MM.1S (cell line): ENCODE results near the gene KLHL11.

Experiments
- DNase-seq: peaks from one replicate; pipeline ENCODE4 v3.0.0-alpha.2; 2015
- H2AFZ ChIP-seq: fragments of 300-600 bp; sonication (generic); 2 replicates; pipeline ENCODE4 v1.6.0; 2016; ENCODE audit warnings: antibody characterized with exemption, low read length
- H3F3A ChIP-seq: fragments of 300-600 bp; sonication (generic); 2 replicates; pipeline ENCODE4 v1.6.1; 2016; ENCODE audit warnings: mild to moderate bottlenecking, antibody characterized with exemption, low read length, moderate library complexity, mixed read lengths; ENCODE audit not compliant: insufficient read depth
- H3K27ac ChIP-seq: fragments of 300-600 bp; sonication (generic); 2 replicates; pipeline ENCODE4 v1.5.1; 2016; ENCODE audit warnings: mild to moderate bottlenecking, low read length
- H3K27me3 ChIP-seq: fragments of 300-600 bp; sonication (generic); replicated peaks from 2 replicates; pipeline ENCODE4 v1.6.0; 2016; ENCODE audit warnings: low read length; ENCODE audit not compliant: insufficient read depth
- H3K36me3 ChIP-seq: fragments of 300-600 bp; sonication (generic); replicated peaks from 2 replicates; pipeline ENCODE4 v1.6.1; 2016; ENCODE audit warnings: mild to moderate bottlenecking, low read length, mixed read lengths; ENCODE audit not compliant: insufficient read depth
- H3K4me1 ChIP-seq: fragments of 300-600 bp; sonication (generic); 2 replicates; pipeline ENCODE4 v1.6.1; 2016; ENCODE audit warnings: low read length, mixed read lengths
- H3K4me2 ChIP-seq: fragments of 300-600 bp; sonication (generic); 2 replicates; pipeline ENCODE4 v1.6.0; 2016; ENCODE audit warnings: low read depth, low read length
- H3K4me3 ChIP-seq: fragments of 300-600 bp; sonication (generic); 2 replicates; pipeline ENCODE4 v1.5.1; 2016; ENCODE audit warnings: low read length, mixed read lengths
- H3K79me2 ChIP-seq: fragments of 300-600 bp; sonication (generic); 2 replicates; pipeline ENCODE4 v1.6.1; 2016; ENCODE audit warnings: mixed run types, low read length, mixed read lengths
- H3K9ac ChIP-seq: fragments of 300-600 bp; sonication (generic); 2 replicates; pipeline ENCODE4 v1.6.1; 2016; ENCODE audit warnings: low read length, mixed read lengths
- H3K9me2 ChIP-seq: fragments of 300-600 bp; sonication (generic); replicated peaks from 2 replicates; pipeline ENCODE4 v1.6.1; 2016; ENCODE audit warnings: mild to moderate bottlenecking, low read length, mixed read lengths; ENCODE audit not compliant: insufficient read depth
- H3K9me3 ChIP-seq: fragments of 300-600 bp; sonication (generic); replicated peaks from 2 replicates; pipeline ENCODE4 v1.6.1; 2016; ENCODE audit warnings: mild to moderate bottlenecking, low read length, mixed read lengths; ENCODE audit not compliant: insufficient read depth
- H4K20me1 ChIP-seq: fragments of 300-600 bp; sonication (generic); 2 replicates; pipeline ENCODE4 v1.6.1; 2016; ENCODE audit warnings: mild to moderate bottlenecking, low read length, moderate library complexity, mixed read lengths; ENCODE audit not compliant: insufficient read depth
- CTCF ChIP-seq: fragments of 300-600 bp; sonication (generic); IDR thresholded peaks from 2 replicates; pipeline ENCODE4 v1.5.1; 2016; ENCODE audit warnings: antibody characterized with exemption, low read length, mixed read lengths
- EZH2 ChIP-seq: fragments of 300-600 bp; sonication (generic); optimal IDR thresholded peaks from 2 replicates; pipeline ENCODE3; 2017; ENCODE audit warnings: low read depth, mild to moderate bottlenecking, antibody characterized with exemption, low read length, mixed read lengths
- EZH2phosphoT487 ChIP-seq: fragments of 300-600 bp; sonication (generic); IDR thresholded peaks from 2 replicates; pipeline ENCODE4 v1.6.1; 2018; ENCODE audit warnings: antibody characterized with exemption, low read length

The KLHL11 gene

GRCh38 chr17:41906465-41907184 is 41.4 kb upstream of the KLHL11 start:
- H3K27ac ChIP-seq = no peak overlapping the region
- no peaks in the 10 kb centered on the region for H4K20me1 ChIP-seq
- peaks cover 12% of the 10 kb centered on the region; the same call in 1 of the 2 replicates for H3K36me3 ChIP-seq
- H2AFZ ChIP-seq = no peak overlapping the region
- H3K79me2 ChIP-seq = 0 out of 2 replicates have a peak, but pooled peaks cover 2% of the 10 kb centered on the region
- no peaks in the 10 kb centered on the region for H3F3A ChIP-seq
- no peaks in the 10 kb centered on the region for H3K27me3 ChIP-seq
- no peaks in the 10 kb centered on the region for H3K9me2 ChIP-seq
- no peak overlapping the region for H3K9ac ChIP-seq
- TF ChIP-seq EZH2phosphoT487 = no peak
- no peak for TF ChIP-seq EZH2
- TF ChIP-seq CTCF = no peak
- no peak overlapping the region for H3K4me3 ChIP-seq
- no peak for DNase-seq
- no peak overlapping the region for H3K4me2 ChIP-seq
- no peaks in the 10 kb centered on the region for H3K4me1 ChIP-seq
- no peaks in the 10 kb centered on the region for H3K9me3 ChIP-seq

- no peak overlapping the region for H2AFZ ChIP-seq
- H3K79me2 ChIP-seq = no peaks in the 10 kb centered on the region
- no peaks in the 10 kb centered on the region for H3K27me3 ChIP-seq
- 0 out of 2 replicates have a peak, but pooled peaks cover 4% of the 10 kb centered on the region for H3K36me3 ChIP-seq
- no peaks in the 10 kb centered on the region for H3K4me1 ChIP-seq
- no peak overlapping the region for H3K27ac ChIP-seq
- H3K9me3 ChIP-seq = no peaks in the 10 kb centered on the region
- H3F3A ChIP-seq = no peaks in the 10 kb centered on the region
- DNase-seq = no peak
- TF ChIP-seq EZH2 = no peak
- TF ChIP-seq CTCF = no peak
- no peak for TF ChIP-seq EZH2phosphoT487
- no peaks in the 10 kb centered on the region for H3K9me2 ChIP-seq
- no peak overlapping the region for H3K4me3 ChIP-seq
- no peak overlapping the region for H3K9ac ChIP-seq
- H4K20me1 ChIP-seq = no peaks in the 10 kb centered on the region
- no peak overlapping the region for H3K4me2 ChIP-seq
Observed at GRCh38 chr17:41905172-41905571, 39.9 kb upstream of the KLHL11 start.

- no peaks in the 10 kb centered on the region for H3K4me1 ChIP-seq
- no peak overlapping the region for H3K4me3 ChIP-seq
- DNase-seq = no peak
- H3K36me3 ChIP-seq = 0 out of 2 replicates have a peak, but pooled peaks cover 4% of the 10 kb centered on the region
- H3K9ac ChIP-seq = no peak overlapping the region
- TF ChIP-seq CTCF (no peak), EZH2phosphoT487 (no peak), EZH2 (no peak)
- no peak overlapping the region for H3K27ac ChIP-seq
- H3K9me3 ChIP-seq = no peaks in the 10 kb centered on the region
- no peaks in the 10 kb centered on the region for H4K20me1 ChIP-seq
- H3K79me2 ChIP-seq = no peaks in the 10 kb centered on the region
- no peaks in the 10 kb centered on the region for H3F3A ChIP-seq
- no peak overlapping the region for H2AFZ ChIP-seq
- H3K27me3 ChIP-seq = no peaks in the 10 kb centered on the region
- no peak overlapping the region for H3K4me2 ChIP-seq
- H3K9me2 ChIP-seq = no peaks in the 10 kb centered on the region
Observed at GRCh38 chr17:41904242-41904841, 39.1 kb upstream of the KLHL11 start.
